ENCODE measurements around the gene BARX1.

BARX1 gene

GRCh38 chr9:93950619-93951601 lies 4.2 kb downstream of the BARX1 start:
- Histone ChIP-seq H3K9ac (ENCODE audit: low read length) (no peak overlapping the region), H3K4me3 (ENCODE audit: low read depth, low read length, poor library complexity, severe bottlenecking) (no peak overlapping the region), H3K4me2 (ENCODE audit: low read length) (no peak overlapping the region)

GRCh38 chr9:93949694-93950449 lies 5.3 kb downstream of the BARX1 start:
- Histone ChIP-seq H3K9me3 (ENCODE audit: low read length) (no peaks in the 10 kb centered on the region), H3K79me2 (ENCODE audit: insufficient read depth, low read length) (no peaks in the 10 kb centered on the region), H3K9me2 (ENCODE audit: low read depth, low read length) (no peaks in the 10 kb centered on the region), H3K4me3 (ENCODE audit: low read depth, low read length, poor library complexity, severe bottlenecking) (no peak overlapping the region), H3K4me1 (ENCODE audit: insufficient read depth, low read length, severe bottlenecking) (no peaks in the 10 kb centered on the region), H3K27ac (ENCODE audit: low read depth, low read length, poor library complexity, severe bottlenecking) (no peak overlapping the region), H3K9ac (ENCODE audit: low read length) (no peak overlapping the region), H3K36me3 (ENCODE audit: insufficient read depth, low read length) (no peaks in the 10 kb centered on the region), H3K27me3 (ENCODE audit: insufficient read depth, low read length) (no peaks in the 10 kb centered on the region), H3K4me2 (ENCODE audit: low read length) (no peak overlapping the region), H4K20me1 (ENCODE audit: insufficient read depth, low read length) (no peaks in the 10 kb centered on the region), H2AFZ (ENCODE audit: low read length) (no peak overlapping the region), H3F3A (ENCODE audit: insufficient read depth, low read length) (no peaks in the 10 kb centered on the region)
- TF ChIP-seq EZH2 (IDR thresholded peaks at IDR 0.05; ENCODE audit: borderline replicate concordance, low read length), result no peak
- TF ChIP-seq CTCF (IDR thresholded peaks at IDR 0.05; ENCODE audit: low read length), result no peak

More at GRCh38 chr9:93950619-93951601, 4.2 kb downstream of the BARX1 start:
- Histone ChIP-seq H3K9me3 (ENCODE audit: low read length) (no peaks in the 10 kb centered on the region), H3F3A (ENCODE audit: insufficient read depth, low read length) (no peaks in the 10 kb centered on the region), H3K27ac (ENCODE audit: low read depth, low read length, poor library complexity, severe bottlenecking) (no peak overlapping the region), H3K27me3 (ENCODE audit: insufficient read depth, low read length) (no peaks in the 10 kb centered on the region), H3K9me2 (ENCODE audit: low read depth, low read length) (no peaks in the 10 kb centered on the region), H3K79me2 (ENCODE audit: insufficient read depth, low read length) (no peaks in the 10 kb centered on the region), H3K4me1 (ENCODE audit: insufficient read depth, low read length, severe bottlenecking) (no peaks in the 10 kb centered on the region), H2AFZ (ENCODE audit: low read length) (no peak overlapping the region), H3K36me3 (ENCODE audit: insufficient read depth, low read length) (no peaks in the 10 kb centered on the region), H4K20me1 (ENCODE audit: insufficient read depth, low read length) (no peaks in the 10 kb centered on the region)
- no peak for TF ChIP-seq CTCF (IDR thresholded peaks at IDR 0.05; ENCODE audit: low read length)
- TF ChIP-seq EZH2 (IDR thresholded peaks at IDR 0.05; ENCODE audit: borderline replicate concordance, low read length), result no peak

- H3K4me3 ChIP-seq (ENCODE audit: low read depth, low read length, poor library complexity, severe bottlenecking), result no peak overlapping the region
- H4K20me1 ChIP-seq (ENCODE audit: insufficient read depth, low read length), result no peaks in the 10 kb centered on the region
- no peaks in the 10 kb centered on the region for H3K9me2 ChIP-seq (ENCODE audit: low read depth, low read length)
- no peak overlapping the region for H2AFZ ChIP-seq (ENCODE audit: low read length)
- H3K9me3 ChIP-seq (ENCODE audit: low read length), result no peaks in the 10 kb centered on the region
- no peak overlapping the region for H3K27ac ChIP-seq (ENCODE audit: low read depth, low read length, poor library complexity, severe bottlenecking)
- no peaks in the 10 kb centered on the region for H3F3A ChIP-seq (ENCODE audit: insufficient read depth, low read length)
- no peaks in the 10 kb centered on the region for H3K79me2 ChIP-seq (ENCODE audit: insufficient read depth, low read length)
- TF ChIP-seq EZH2 (IDR thresholded peaks at IDR 0.05; ENCODE audit: borderline replicate concordance, low read length) (no peak), CTCF (IDR thresholded peaks at IDR 0.05; ENCODE audit: low read length) (no peak)
- H3K9ac ChIP-seq (ENCODE audit: low read length), result no peak overlapping the region
- H3K27me3 ChIP-seq (ENCODE audit: insufficient read depth, low read length), result no peaks in the 10 kb centered on the region
- no peaks in the 10 kb centered on the region for H3K36me3 ChIP-seq (ENCODE audit: insufficient read depth, low read length)
- no peaks in the 10 kb centered on the region for H3K4me1 ChIP-seq (ENCODE audit: insufficient read depth, low read length, severe bottlenecking)
- H3K4me2 ChIP-seq (ENCODE audit: low read length), result no peak overlapping the region
These were observed 6.0 kb downstream of the BARX1 start for GRCh38 chr9:93949073-93949693.
